Vagina (tissue), 2 donors: Measurements from ENCODE around the gene PDE8A.

Experiments
- POLR2A ChIP-seq, 2 donors: fragments of 450-650 bp; IDR thresholded peaks; one replicate each; pipeline ENCODE4 v1.6.1; 2017; ENCODE audit warnings: antibody characterized with exemption in 2 of 2, mild to moderate bottlenecking in 2 of 2, moderate library complexity in 2 of 2
- POLR2AphosphoS5 ChIP-seq, 2 donors: sonication (generic); formaldehyde crosslinking; IDR thresholded peaks; one replicate each; pipeline ENCODE4 v1.9.0; 2017; ENCODE audit warnings: antibody characterized with exemption in 2 of 2, mild to moderate bottlenecking in 2 of 2, low read depth in 1 of 2; ENCODE audit not compliant: insufficient read depth in 1 of 2
- TF ChIP-seq, protein P1 (sequence below), 3 experiments: fragments of 450-650 bp in 2 of 3; fragments of 200-600 bp in 1 of 3; sonication (generic) in 1 of 3; IDR thresholded peaks; one replicate each; pipeline ENCODE4 v1.5.1; 2017 to 2019; ENCODE audit warnings: antibody characterized with exemption in 3 of 3, mild to moderate bottlenecking in 2 of 3, moderate library complexity in 2 of 3

DNA sequence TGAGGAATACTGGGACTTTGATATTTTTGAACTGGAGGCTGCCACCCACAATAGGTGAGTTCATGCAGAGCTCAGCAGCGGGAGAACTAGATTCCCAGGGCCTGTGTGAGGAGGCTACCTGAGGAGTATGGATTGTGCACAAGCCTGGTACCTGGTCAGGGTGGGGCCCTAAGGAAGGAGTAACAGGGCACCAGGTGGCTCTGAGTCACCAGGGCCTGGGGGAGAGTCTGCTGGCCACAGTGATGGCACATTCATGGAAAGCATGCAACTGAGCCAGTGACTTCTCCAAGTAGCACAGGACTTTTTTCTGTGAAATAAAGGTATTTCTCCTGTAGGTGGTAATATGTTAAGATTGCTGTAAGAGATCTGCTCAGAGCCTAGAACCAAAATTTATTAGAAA, 134.4 kb downstream of the PDE8A start:
- TF ChIP-seq, protein P1, sequence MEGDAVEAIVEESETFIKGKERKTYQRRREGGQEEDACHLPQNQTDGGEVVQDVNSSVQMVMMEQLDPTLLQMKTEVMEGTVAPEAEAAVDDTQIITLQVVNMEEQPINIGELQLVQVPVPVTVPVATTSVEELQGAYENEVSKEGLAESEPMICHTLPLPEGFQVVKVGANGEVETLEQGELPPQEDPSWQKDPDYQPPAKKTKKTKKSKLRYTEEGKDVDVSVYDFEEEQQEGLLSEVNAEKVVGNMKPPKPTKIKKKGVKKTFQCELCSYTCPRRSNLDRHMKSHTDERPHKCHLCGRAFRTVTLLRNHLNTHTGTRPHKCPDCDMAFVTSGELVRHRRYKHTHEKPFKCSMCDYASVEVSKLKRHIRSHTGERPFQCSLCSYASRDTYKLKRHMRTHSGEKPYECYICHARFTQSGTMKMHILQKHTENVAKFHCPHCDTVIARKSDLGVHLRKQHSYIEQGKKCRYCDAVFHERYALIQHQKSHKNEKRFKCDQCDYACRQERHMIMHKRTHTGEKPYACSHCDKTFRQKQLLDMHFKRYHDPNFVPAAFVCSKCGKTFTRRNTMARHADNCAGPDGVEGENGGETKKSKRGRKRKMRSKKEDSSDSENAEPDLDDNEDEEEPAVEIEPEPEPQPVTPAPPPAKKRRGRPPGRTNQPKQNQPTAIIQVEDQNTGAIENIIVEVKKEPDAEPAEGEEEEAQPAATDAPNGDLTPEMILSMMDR (IDR thresholded peaks at IDR 0.05), result no peak
- no peak for TF ChIP-seq POLR2A (IDR thresholded peaks at IDR 0.05)
- TF ChIP-seq POLR2AphosphoS5 (IDR thresholded peaks at IDR 0.05; ENCODE audit: insufficient read depth in 1 of 2, low read depth in 1 of 2), result no peak
